ENCODE measurements around the gene TTC1.
"Not testable (repeated sequence)": the region's sequence is repeated elsewhere in the genome, so short reads cannot be mapped to it uniquely, and the experiment has no call there.

TTC1 gene

GRCh38 chr5:160008877-160009590 lies at the start of gene TTC1:
Gene TTC1 (plus strand): TSS chr5:160009139. CDS start chr5:160010529, 1,390 bp downstream.
- Mint-ChIP-seq H3K4me1 (ENCODE audit: low read depth) (peaks cover 27% of the 10 kb centered on the region), H3K9me3 (no peaks in the 10 kb centered on the region), H3K36me3 (ENCODE audit: low read depth) (peaks cover 20% of the 10 kb centered on the region), H3K27me3 (no peaks in the 10 kb centered on the region), H3K27ac (peak within 1 kb of the TSS; percentile 95), H3K4me3 (peak within 1 kb of the TSS; percentile 98)

- H3K4me3 Mint-ChIP-seq = no peak overlapping the region
- H3K36me3 Mint-ChIP-seq (ENCODE audit: low read depth) = no peaks in the 10 kb centered on the region
- H3K4me1 Mint-ChIP-seq (ENCODE audit: low read depth) = no peaks in the 10 kb centered on the region
- no peaks in the 10 kb centered on the region for H3K9me3 Mint-ChIP-seq
- peaks cover 15% of the 10 kb centered on the region for H3K27me3 Mint-ChIP-seq
- H3K27ac Mint-ChIP-seq = no peak overlapping the region
These were observed 47.5 kb upstream of the TTC1 start for GRCh38 chr5:159961176-159962160.

- Mint-ChIP-seq H3K4me3 (no peak overlapping the region), H3K27me3 (peaks cover 22% of the 10 kb centered on the region), H3K9me3 (no peaks in the 10 kb centered on the region), H3K4me1 (ENCODE audit: low read depth) (no peaks in the 10 kb centered on the region), H3K36me3 (ENCODE audit: low read depth) (no peaks in the 10 kb centered on the region), H3K27ac (no peak overlapping the region)
These were observed 46.7 kb upstream of the TTC1 start for GRCh38 chr5:159962214-159962613.

GRCh38 chr5:159963935-159964334 lies 45.0 kb upstream of the TTC1 start:
- no peak overlapping the region for H3K4me3 Mint-ChIP-seq
- H3K36me3 Mint-ChIP-seq (ENCODE audit: low read depth) = no peaks in the 10 kb centered on the region
- no peak overlapping the region for H3K27ac Mint-ChIP-seq
- H3K4me1 Mint-ChIP-seq (ENCODE audit: low read depth) = no peaks in the 10 kb centered on the region
- peaks cover 37% of the 10 kb centered on the region for H3K27me3 Mint-ChIP-seq
- no peaks in the 10 kb centered on the region for H3K9me3 Mint-ChIP-seq

- H3K9me3 Mint-ChIP-seq = no peaks in the 10 kb centered on the region
- H3K27me3 Mint-ChIP-seq = peaks cover 43% of the 10 kb centered on the region
- no peaks in the 10 kb centered on the region for H3K36me3 Mint-ChIP-seq (ENCODE audit: low read depth)
- H3K4me1 Mint-ChIP-seq (ENCODE audit: low read depth) = no peaks in the 10 kb centered on the region
- H3K4me3 Mint-ChIP-seq = no peak overlapping the region
- H3K27ac Mint-ChIP-seq = no peak overlapping the region
These were observed 43.7 kb upstream of the TTC1 start for GRCh38 chr5:159965031-159965837.

- not testable (repeated sequence) for H3K4me1 Mint-ChIP-seq (ENCODE audit: low read depth); H3K27ac Mint-ChIP-seq; H3K4me3 Mint-ChIP-seq; H3K36me3 Mint-ChIP-seq (ENCODE audit: low read depth); H3K9me3 Mint-ChIP-seq
- peaks cover 49% of the 10 kb centered on the region for H3K27me3 Mint-ChIP-seq
These were observed 43.2 kb upstream of the TTC1 start for GRCh38 chr5:159965838-159966128.

GRCh38 chr5:159969966-159970365 lies 39.0 kb upstream of the TTC1 start:
- Mint-ChIP-seq H3K27ac (no peak overlapping the region), H3K27me3 (peaks cover 82% of the 10 kb centered on the region), H3K4me3 (no peak overlapping the region)

GRCh38 chr5:159971038-159971437 lies 37.9 kb upstream of the TTC1 start:
- Mint-ChIP-seq H3K27me3 (peaks cover 74% of the 10 kb centered on the region), H3K36me3 (ENCODE audit: low read depth) (no peaks in the 10 kb centered on the region), H3K4me1 (ENCODE audit: low read depth) (peaks cover 7% of the 10 kb centered on the region), H3K4me3 (no peak overlapping the region), H3K27ac (no peak overlapping the region), H3K9me3 (no peaks in the 10 kb centered on the region)

More at GRCh38 chr5:159969966-159970365, 39.0 kb upstream of the TTC1 start:
- Mint-ChIP-seq H3K36me3 (ENCODE audit: low read depth) (no peaks in the 10 kb centered on the region), H3K4me1 (ENCODE audit: low read depth) (peaks cover 7% of the 10 kb centered on the region), H3K9me3 (no peaks in the 10 kb centered on the region)

- no peaks in the 10 kb centered on the region for H3K36me3 Mint-ChIP-seq (ENCODE audit: low read depth)
These were observed 37.4 kb upstream of the TTC1 start for GRCh38 chr5:159971514-159971913.

GRCh38 chr5:159971931-159972461 lies 36.9 kb upstream of the TTC1 start:
- Mint-ChIP-seq H3K27me3 (peaks cover 64% of the 10 kb centered on the region), H3K4me3 (no peak overlapping the region), H3K9me3 (no peaks in the 10 kb centered on the region), H3K4me1 (ENCODE audit: low read depth) (peaks cover 7% of the 10 kb centered on the region), H3K36me3 (ENCODE audit: low read depth) (no peaks in the 10 kb centered on the region), H3K27ac (no peak overlapping the region)

More at GRCh38 chr5:159971514-159971913, 37.4 kb upstream of the TTC1 start:
- Mint-ChIP-seq H3K9me3 (no peaks in the 10 kb centered on the region), H3K27me3 (peaks cover 69% of the 10 kb centered on the region), H3K27ac (no peak overlapping the region), H3K4me3 (peak overlapping the region; percentile 42), H3K4me1 (ENCODE audit: low read depth) (peaks cover 7% of the 10 kb centered on the region)

GRCh38 chr5:159972538-159973362 lies 36.2 kb upstream of the TTC1 start:
- Mint-ChIP-seq H3K4me1 (ENCODE audit: low read depth) (peaks cover 7% of the 10 kb centered on the region), H3K27ac (no peak overlapping the region), H3K36me3 (ENCODE audit: low read depth) (no peaks in the 10 kb centered on the region), H3K4me3 (peak overlapping the region; percentile 76), H3K9me3 (no peaks in the 10 kb centered on the region), H3K27me3 (peaks cover 60% of the 10 kb centered on the region)

GRCh38 chr5:159975462-159976019 lies 33.4 kb upstream of the TTC1 start:
- Mint-ChIP-seq H3K9me3 (no peaks in the 10 kb centered on the region), H3K27me3 (peaks cover 61% of the 10 kb centered on the region), H3K36me3 (ENCODE audit: low read depth) (no peaks in the 10 kb centered on the region), H3K4me3 (no peak overlapping the region), H3K4me1 (ENCODE audit: low read depth) (peaks cover 7% of the 10 kb centered on the region), H3K27ac (no peak overlapping the region)

GRCh38 chr5:159976921-159977320 lies 32.0 kb upstream of the TTC1 start:
- Mint-ChIP-seq H3K36me3 (ENCODE audit: low read depth) (no peaks in the 10 kb centered on the region), H3K27ac (no peak overlapping the region), H3K4me1 (ENCODE audit: low read depth) (peaks cover 7% of the 10 kb centered on the region), H3K27me3 (peaks cover 57% of the 10 kb centered on the region), H3K9me3 (no peaks in the 10 kb centered on the region), H3K4me3 (no peak overlapping the region)

GRCh38 chr5:159978358-159978757 lies 30.6 kb upstream of the TTC1 start:
- Mint-ChIP-seq H3K36me3 (ENCODE audit: low read depth) (no peaks in the 10 kb centered on the region), H3K27me3 (peaks cover 52% of the 10 kb centered on the region), H3K9me3 (no peaks in the 10 kb centered on the region), H3K4me3 (no peak overlapping the region), H3K4me1 (ENCODE audit: low read depth) (no peaks in the 10 kb centered on the region), H3K27ac (no peak overlapping the region)

Data from stimulated activated naive CD8-positive, alpha-beta T cell treated with anti-CD3 and anti-CD28 coated beads, Interleukin-15, Interleukin-2, amounts not matched to agents 100 ng/mL and 50 ng/mL, for 24 hours (primary cell).